AG04449 (cell line): ENCODE results near the gene CGB8.
"Not testable (repeated sequence)": the region's sequence is repeated elsewhere in the genome, so short reads cannot be mapped to it uniquely, and the experiment has no call there.

Source experiments
- CTCF ChIA-PET: fragments of 350-600 bp; formaldehyde crosslinking; extraction: SDS; loops from one replicate; lab custom pipeline; 2021; ENCODE audit warnings: antibody characterized with exemption; lab: Yijun Ruan, JAX
- POLR2A ChIA-PET: fragments of 400-600, 350-600 bp; formaldehyde crosslinking; extraction: SDS; loops from one replicate; lab custom pipeline; 2020; ENCODE audit warnings: antibody characterized with exemption, inconsistent platforms; lab: Yijun Ruan, JAX
- DNase-seq: peaks from one replicate; pipeline ENCODE4 v3.0.0-alpha.2; 2010; ENCODE audit warnings: low read depth, low spot score
- H3K4me3 ChIP-seq: 2 replicates; pipeline ENCODE4 v1.5.1; 2011; ENCODE audit warnings: low read depth, mild to moderate bottlenecking, control low read depth, low read length
- TF ChIP-seq, protein P1 (sequence below): IDR thresholded peaks from one replicate; pipeline ENCODE4 v1.5.1; 2011; ENCODE audit warnings: mild to moderate bottlenecking, moderate library complexity, low read length, control low read depth, inconsistent platforms; ENCODE audit not compliant: insufficient read depth; ENCODE audit errors: missing control alignments

Gene CGB8

DNA sequence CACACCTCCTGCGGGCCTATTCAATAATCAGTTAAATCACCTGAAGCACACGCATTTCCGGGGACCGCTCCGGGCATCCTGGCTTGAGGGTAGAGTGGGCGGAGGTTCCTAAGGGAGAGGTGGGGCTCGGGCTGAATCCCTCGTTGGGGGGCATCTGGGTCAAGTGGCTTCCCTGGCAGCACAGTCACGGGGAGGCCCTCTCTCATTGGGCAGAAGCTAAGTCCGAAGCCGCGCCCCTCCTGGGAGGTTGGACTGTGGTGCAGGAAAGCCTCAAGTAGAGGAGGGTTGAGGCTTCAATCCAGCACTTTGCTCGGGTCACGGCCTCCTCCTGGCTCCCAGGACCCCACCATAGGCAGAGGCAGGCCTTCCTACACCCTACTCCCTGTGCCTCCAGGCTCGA, 5.4 kb downstream of the CGB8 start, which contains the start of gene CGB5:
Gene CGB5 (plus strand): TSS at position 301 of the 400 bp plus-strand sequence. CDS start 362 bp downstream, outside the sequence.
- DNase-seq, CTCF ChIA-PET, POLR2A ChIA-PET, H3K4me3 ChIP-seq: not testable (repeated sequence)

DNA sequence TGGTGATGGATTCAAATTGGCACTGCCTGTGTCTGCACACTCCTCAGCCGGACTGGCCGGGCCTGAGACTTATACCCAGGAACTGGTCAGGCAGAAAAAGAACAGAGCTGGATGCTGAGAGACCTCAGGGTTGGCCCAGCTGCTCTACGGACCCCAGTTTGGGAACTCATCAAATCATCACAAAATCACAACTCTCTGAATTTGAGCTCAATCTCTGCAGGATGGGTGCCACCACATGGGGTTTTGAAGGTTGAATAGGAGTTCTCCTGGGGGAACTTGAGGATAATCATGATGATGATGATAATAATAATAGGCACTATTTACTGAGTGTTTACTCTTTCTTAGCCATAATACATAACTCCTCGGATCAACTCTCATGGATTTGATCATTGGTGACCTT, 6.2 kb downstream of the CGB8 start:
- DNase-seq, CTCF ChIA-PET, POLR2A ChIA-PET, H3K4me3 ChIP-seq: not testable (repeated sequence)

DNA sequence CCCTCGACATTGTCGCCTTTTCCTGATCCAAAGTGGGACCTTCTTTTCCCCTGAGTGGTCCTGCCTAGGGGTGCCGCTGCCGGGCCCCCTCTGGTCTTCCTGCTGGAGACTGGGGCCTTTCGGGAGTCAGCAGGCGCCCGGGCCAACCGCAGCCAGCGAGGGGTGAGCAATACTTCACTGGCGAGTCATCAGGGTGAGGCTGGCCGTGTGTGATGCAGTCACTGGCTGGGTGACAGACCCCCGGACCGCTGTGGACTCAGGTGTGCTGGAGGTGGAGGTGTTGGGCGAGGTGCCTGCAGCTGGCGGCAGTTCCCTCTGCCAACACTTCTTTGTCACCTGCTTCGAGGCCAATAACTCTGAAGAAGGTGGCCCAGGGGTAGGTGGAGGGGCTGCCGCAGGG, 6.7 kb downstream of the CGB8 start:
- ChIA-PET POLR2A (no interaction called here), CTCF (no interaction called here)
- no peak overlapping the region for H3K4me3 ChIP-seq
- no peak for DNase-seq
- TF ChIP-seq, protein P1, sequence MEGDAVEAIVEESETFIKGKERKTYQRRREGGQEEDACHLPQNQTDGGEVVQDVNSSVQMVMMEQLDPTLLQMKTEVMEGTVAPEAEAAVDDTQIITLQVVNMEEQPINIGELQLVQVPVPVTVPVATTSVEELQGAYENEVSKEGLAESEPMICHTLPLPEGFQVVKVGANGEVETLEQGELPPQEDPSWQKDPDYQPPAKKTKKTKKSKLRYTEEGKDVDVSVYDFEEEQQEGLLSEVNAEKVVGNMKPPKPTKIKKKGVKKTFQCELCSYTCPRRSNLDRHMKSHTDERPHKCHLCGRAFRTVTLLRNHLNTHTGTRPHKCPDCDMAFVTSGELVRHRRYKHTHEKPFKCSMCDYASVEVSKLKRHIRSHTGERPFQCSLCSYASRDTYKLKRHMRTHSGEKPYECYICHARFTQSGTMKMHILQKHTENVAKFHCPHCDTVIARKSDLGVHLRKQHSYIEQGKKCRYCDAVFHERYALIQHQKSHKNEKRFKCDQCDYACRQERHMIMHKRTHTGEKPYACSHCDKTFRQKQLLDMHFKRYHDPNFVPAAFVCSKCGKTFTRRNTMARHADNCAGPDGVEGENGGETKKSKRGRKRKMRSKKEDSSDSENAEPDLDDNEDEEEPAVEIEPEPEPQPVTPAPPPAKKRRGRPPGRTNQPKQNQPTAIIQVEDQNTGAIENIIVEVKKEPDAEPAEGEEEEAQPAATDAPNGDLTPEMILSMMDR, result no peak

DNA sequence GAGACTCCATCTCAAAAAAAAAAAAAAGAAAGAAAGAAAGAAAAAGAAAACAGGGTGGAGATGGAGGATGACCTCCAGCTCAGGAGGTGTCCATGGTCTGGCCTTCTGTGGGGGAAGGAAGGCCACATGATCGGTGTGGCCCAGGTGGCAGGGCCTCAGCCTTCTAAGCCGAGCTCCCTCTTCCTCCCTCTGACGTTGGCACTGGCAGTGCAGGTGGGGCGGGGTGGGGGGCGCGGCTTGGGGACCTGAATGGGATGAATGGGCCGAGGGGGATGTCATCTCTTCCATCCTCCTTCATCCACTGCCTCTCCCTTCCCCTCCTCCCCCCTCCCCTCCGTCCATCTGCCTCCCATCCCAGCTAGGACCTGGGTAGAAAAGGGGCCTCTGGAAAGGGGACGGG, 9.2 kb downstream of the CGB8 start:
- CTCF ChIA-PET, result interaction anchor here (0.7 to 1.1 kb wide), 2 partner anchors 40 to 272 kb away, joined by 3 to 4 read pairs; no protein-coding TSS in a partner anchor
- DNase-seq, POLR2A ChIA-PET, H3K4me3 ChIP-seq: not testable (repeated sequence)

DNA sequence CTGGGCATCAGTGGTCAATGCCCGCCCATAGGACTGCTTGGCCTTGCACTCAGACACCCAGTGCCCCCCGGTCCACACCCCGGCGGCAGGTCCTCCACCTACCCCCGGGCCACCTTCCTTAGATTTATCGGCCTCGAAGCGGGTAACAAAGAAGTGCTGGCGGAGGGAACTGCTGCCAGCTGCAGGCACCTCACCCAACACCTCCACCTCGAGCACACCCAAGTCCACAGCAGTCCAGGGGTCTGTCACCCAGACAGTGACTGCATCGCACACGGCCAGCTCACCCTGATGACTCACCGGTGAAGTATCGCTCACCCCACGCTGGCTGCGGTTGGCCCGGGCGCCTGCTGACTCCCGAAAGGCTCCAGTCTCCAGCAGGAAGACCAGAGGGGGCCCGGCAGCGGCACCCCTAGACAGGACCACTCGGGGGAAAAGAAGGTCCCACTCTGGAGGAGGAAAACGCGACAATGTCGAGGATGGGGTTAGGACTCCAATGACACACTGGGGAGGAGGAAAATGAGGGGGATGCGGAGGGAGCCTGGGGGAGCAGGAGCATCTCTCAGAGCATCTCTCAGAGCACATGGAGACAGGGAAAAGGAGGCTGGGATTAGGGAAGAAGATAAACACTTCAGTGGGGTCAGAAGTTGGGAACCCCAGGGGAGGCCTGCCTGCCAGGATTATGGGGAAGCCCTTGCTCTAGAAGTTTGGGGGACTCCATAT, 10.2 kb downstream of the CGB8 start:
- peak; percentile 33 for DNase-seq
- H3K4me3 ChIP-seq, POLR2A ChIA-PET: not testable (repeated sequence)
- CTCF ChIA-PET, result interaction anchor here (0.7 to 1.2 kb wide), 2 partner anchors 50 to 271 kb away, joined by 3 read pairs; no protein-coding TSS in a partner anchor

- DNase-seq, H3K4me3 ChIP-seq, POLR2A ChIA-PET: not testable (repeated sequence)
- CTCF ChIA-PET, result interaction anchor here (1.2 kb wide), 1 partner anchor 49 kb away, joined by 3 read pairs; no protein-coding TSS in a partner anchor
Observed at GRCh38 chr19:49038111-49038510, 10.8 kb downstream of the CGB8 start.

DNA sequence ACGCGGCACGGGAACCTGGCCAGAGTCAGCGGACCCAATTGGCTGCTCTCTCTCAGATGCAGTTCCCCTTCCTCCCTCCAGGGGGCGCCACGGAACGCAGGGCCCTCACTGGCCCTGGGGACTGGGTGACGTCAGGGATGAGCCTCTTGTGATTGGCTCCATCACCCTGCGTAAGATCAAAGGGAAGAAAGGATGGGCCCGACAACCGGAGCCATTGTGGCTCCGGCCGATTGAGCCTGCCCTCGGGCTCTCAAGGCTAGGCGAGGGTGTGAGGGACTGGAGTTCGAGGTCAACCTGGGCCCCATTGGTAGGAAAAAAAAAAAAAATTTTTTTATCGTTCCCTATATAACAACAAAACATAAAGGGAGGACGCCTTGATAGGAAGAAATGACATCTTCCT, 12.1 kb downstream of the CGB8 start, which contains the start of gene CGB1:
Gene CGB1 (minus strand): TSS at position 81 of the 400 bp plus-strand sequence. CDS start 184 bp downstream, outside the sequence.
- POLR2A ChIA-PET, DNase-seq, H3K4me3 ChIP-seq, CTCF ChIA-PET: not testable (repeated sequence)
- TF ChIP-seq, protein P1, result peak; percentile 31

DNA sequence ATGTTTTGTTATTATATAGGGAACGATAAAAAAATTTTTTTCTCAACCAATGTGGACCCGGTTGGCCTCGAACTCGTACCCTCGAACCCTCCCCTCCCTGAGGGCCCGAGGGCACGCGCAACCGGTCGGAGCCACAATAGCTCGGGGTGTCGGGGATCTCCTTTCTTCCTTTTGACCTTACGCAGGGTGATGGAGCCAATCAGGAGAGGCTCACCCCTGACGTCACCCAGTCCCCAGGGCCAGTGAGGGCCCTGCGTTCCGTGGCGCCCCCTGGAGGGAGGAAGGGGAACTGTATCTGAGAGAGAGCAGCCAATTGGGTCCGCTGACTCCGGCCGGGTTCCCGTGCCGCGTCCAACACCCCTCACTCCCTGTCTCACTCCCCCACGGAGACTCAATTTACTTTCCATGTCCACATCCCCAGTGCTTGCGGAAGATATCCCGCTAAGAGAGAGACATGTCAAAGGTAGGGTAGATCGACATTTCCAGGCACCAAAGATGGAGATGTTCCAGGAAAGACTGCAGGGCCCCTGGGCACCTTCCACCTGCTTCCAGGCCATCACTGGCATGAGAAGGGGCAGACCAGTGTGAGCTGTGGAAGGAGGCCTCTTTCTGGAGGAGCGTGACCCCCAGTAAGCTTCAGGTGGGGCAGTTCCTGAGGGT, 17.1 kb downstream of the CGB8 start, which contains the start of gene CGB2:
Gene CGB2 (plus strand): TSS at position 249 of the 660 bp plus-strand sequence. CDS start 206 bp downstream, at position 455.
- DNase-seq, POLR2A ChIA-PET, H3K4me3 ChIP-seq, CTCF ChIA-PET: not testable (repeated sequence)
- TF ChIP-seq, protein P1, result peak; percentile 17

- DNase-seq, CTCF ChIA-PET, H3K4me3 ChIP-seq: not testable (repeated sequence)
- POLR2A ChIA-PET, result interaction anchor here (1.0 kb wide), 1 partner anchor 37 kb away, joined by 3 read pairs; the partner anchor contains the start of gene GYS1
Observed at GRCh38 chr19:49030323-49030722, 18.6 kb downstream of the CGB8 start.

GRCh38 chr19:49029749-49030148, 19.2 kb downstream of the CGB8 start:
- POLR2A ChIA-PET, result interaction anchor here (1.0 kb wide), 1 partner anchor 37 kb away, joined by 3 read pairs; the partner anchor contains the start of gene GYS1
- H3K4me3 ChIP-seq, DNase-seq, CTCF ChIA-PET: not testable (repeated sequence)

GRCh38 chr19:49028686-49029085, 20.2 kb downstream of the CGB8 start:
- DNase-seq, CTCF ChIA-PET: not testable (repeated sequence)

GRCh38 chr19:49025599-49025998, 23.3 kb downstream of the CGB8 start:
- H3K4me3 ChIP-seq, CTCF ChIA-PET, POLR2A ChIA-PET, DNase-seq: not testable (repeated sequence)

More at GRCh38 chr19:49028686-49029085, 20.2 kb downstream of the CGB8 start:
- H3K4me3 ChIP-seq, POLR2A ChIA-PET: not testable (repeated sequence)
